NCI-H1105 (cell line): ENCODE measurements around the gene DIABLO.
"Not testable (repeated sequence)": the region's sequence is repeated elsewhere in the genome, so short reads cannot be mapped to it uniquely, and the experiment has no call there.

ENCODE experiments used
- DNase-seq: peaks from one replicate; lab custom pipeline; 2025; lab: John Stamatoyannopoulos, UW

The DIABLO gene

GRCh38 chr12:122189626-122190475, 36.0 kb downstream of the DIABLO start:
- no peak for DNase-seq

GRCh38 chr12:122187466-122187865, 38.4 kb downstream of the DIABLO start:
- no peak for DNase-seq

- DNase-seq: no peak
Measured at GRCh38 chr12:122185494-122186082, 40.3 kb downstream of the DIABLO start.

- no peak for DNase-seq
Measured at GRCh38 chr12:122185079-122185478, 40.8 kb downstream of the DIABLO start.

GRCh38 chr12:122184517-122184916, 41.3 kb downstream of the DIABLO start:
- no peak for DNase-seq

- DNase-seq: no peak
Measured at GRCh38 chr12:122183588-122183940, 42.3 kb downstream of the DIABLO start.

- no peak for DNase-seq
Measured at GRCh38 chr12:122182887-122183587, 42.8 kb downstream of the DIABLO start, which contains the start of gene LRRC43. Gene LRRC43, plus strand, starts transcription at chr12:122183123. Its CDS starts 22 bp downstream, at chr12:122183145.

- not testable (repeated sequence) for DNase-seq
Measured at GRCh38 chr12:122176473-122176872, 49.4 kb downstream of the DIABLO start.

GRCh38 chr12:122174155-122174845, 51.6 kb downstream of the DIABLO start, which contains the start of gene IL31:
Gene IL31, minus strand, starts transcription at chr12:122174221. Its CDS starts 49 bp downstream, at chr12:122174172.
- DNase-seq: no peak

- no peak for DNase-seq
Measured at GRCh38 chr12:122172262-122172939, 53.5 kb downstream of the DIABLO start.

GRCh38 chr12:122171399-122171798, 54.5 kb downstream of the DIABLO start:
- no peak for DNase-seq

- no peak for DNase-seq
Measured at GRCh38 chr12:122168492-122168891, 57.4 kb downstream of the DIABLO start.

- DNase-seq: no peak
Measured at GRCh38 chr12:122167356-122167925, 58.4 kb downstream of the DIABLO start.

- DNase-seq: no peak
Measured at GRCh38 chr12:122166422-122167349, 59.2 kb downstream of the DIABLO start.

GRCh38 chr12:122162976-122163375, 62.9 kb downstream of the DIABLO start:
- no peak for DNase-seq

- DNase-seq: no peak
Measured at GRCh38 chr12:122161682-122162081, 64.2 kb downstream of the DIABLO start.

GRCh38 chr12:122160761-122161160, 65.1 kb downstream of the DIABLO start:
- no peak for DNase-seq

GRCh38 chr12:122159882-122160281, 66.0 kb downstream of the DIABLO start:
- no peak for DNase-seq

- no peak for DNase-seq
Measured at GRCh38 chr12:122158700-122159285, 67.1 kb downstream of the DIABLO start.
